ENCODE results near the gene APP.

The APP gene

DNA sequence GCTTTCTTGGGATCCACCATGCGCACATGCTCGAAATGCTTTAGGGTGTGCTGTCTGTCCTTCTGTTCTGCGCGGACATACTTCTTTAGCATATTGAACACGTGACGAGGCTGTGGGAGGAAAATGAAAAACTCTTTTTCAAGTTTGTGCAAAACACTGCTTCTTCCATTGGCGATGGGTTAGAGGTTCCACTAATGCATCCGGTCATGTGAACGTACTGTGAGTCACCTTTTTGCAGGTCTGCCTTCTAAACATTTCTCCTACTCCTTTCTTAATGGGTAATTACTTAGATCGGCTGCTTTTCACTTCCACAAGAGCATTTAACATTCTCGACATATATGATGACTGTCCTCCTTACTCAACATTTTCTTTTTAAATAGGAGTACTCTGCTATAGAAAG lies 214.9 kb downstream of the APP start:
- no peaks in the 10 kb centered on the region for H3K27me3 ChIP-seq (ENCODE audit: insufficient read depth, low read length, poor library complexity, severe bottlenecking)
- no peaks in the 10 kb centered on the region for H3F3A ChIP-seq (ENCODE audit: low read depth)
- H4K20me1 ChIP-seq (ENCODE audit: insufficient read depth, low read length, poor library complexity, severe bottlenecking), result no peaks in the 10 kb centered on the region
- H3K4me1 ChIP-seq (ENCODE audit: insufficient read depth, low read length, poor library complexity, severe bottlenecking), result no peaks in the 10 kb centered on the region
- TF ChIP-seq CTCF (conservative IDR thresholded peaks at IDR 0.05; ENCODE audit: low read length) (no peak), EZH2phosphoT487 (IDR thresholded peaks at IDR 0.05; ENCODE audit: borderline replicate concordance) (no peak)
- H3K9me2 ChIP-seq (replicated peaks; ENCODE audit: low read depth, low read length), result no peaks in the 10 kb centered on the region
- H3K9ac ChIP-seq (ENCODE audit: low read depth, low read length, poor library complexity, severe bottlenecking), result no peak overlapping the region
- no peaks in the 10 kb centered on the region for H3K36me3 ChIP-seq (ENCODE audit: insufficient read depth, low read length)
- no peak overlapping the region for H3K4me3 ChIP-seq (ENCODE audit: low read length, poor library complexity, severe bottlenecking)
- H3K4me2 ChIP-seq (ENCODE audit: low read depth, low read length, poor library complexity, severe bottlenecking), result no peak overlapping the region
- no peaks in the 10 kb centered on the region for H3K9me3 ChIP-seq (ENCODE audit: insufficient read depth, low read depth, low read length)
- no peaks in the 10 kb centered on the region for H3K79me2 ChIP-seq (ENCODE audit: insufficient read depth, low read length)
- H2AFZ ChIP-seq (ENCODE audit: low read length), result no peak overlapping the region

DNA sequence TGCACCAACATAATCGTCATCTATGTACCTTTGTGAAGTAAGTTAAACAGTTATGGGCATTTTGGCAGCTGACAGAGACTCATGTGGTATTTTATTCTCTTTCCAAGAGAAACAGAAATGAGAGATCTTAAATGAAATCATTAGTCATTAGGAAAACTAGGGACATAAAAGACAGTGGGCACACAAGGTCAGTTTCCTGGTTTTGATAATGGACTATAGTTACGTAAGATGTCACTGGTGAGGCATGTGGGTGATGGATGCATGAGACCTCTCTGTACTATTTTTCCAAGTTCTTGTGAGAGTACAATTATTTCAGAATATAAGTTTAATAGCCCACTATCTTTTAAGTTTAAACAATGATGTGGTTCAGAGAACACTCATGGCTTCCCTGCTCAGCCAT lies 216.9 kb downstream of the APP start:
- no peaks in the 10 kb centered on the region for H3K9me2 ChIP-seq (replicated peaks; ENCODE audit: low read depth, low read length)
- H4K20me1 ChIP-seq (ENCODE audit: insufficient read depth, low read length, poor library complexity, severe bottlenecking), result no peaks in the 10 kb centered on the region
- H3K9ac ChIP-seq (ENCODE audit: low read depth, low read length, poor library complexity, severe bottlenecking), result no peak overlapping the region
- no peaks in the 10 kb centered on the region for H3K36me3 ChIP-seq (ENCODE audit: insufficient read depth, low read length)
- H3K79me2 ChIP-seq (ENCODE audit: insufficient read depth, low read length), result no peaks in the 10 kb centered on the region
- H3K4me3 ChIP-seq (ENCODE audit: low read length, poor library complexity, severe bottlenecking), result no peak overlapping the region
- TF ChIP-seq CTCF (conservative IDR thresholded peaks at IDR 0.05; ENCODE audit: low read length) (no peak), EZH2phosphoT487 (IDR thresholded peaks at IDR 0.05; ENCODE audit: borderline replicate concordance) (no peak)
- H3F3A ChIP-seq (ENCODE audit: low read depth), result no peaks in the 10 kb centered on the region
- H3K9me3 ChIP-seq (ENCODE audit: insufficient read depth, low read depth, low read length), result no peaks in the 10 kb centered on the region
- H2AFZ ChIP-seq (ENCODE audit: low read length), result no peak overlapping the region
- no peaks in the 10 kb centered on the region for H3K27me3 ChIP-seq (ENCODE audit: insufficient read depth, low read length, poor library complexity, severe bottlenecking)
- H3K4me2 ChIP-seq (ENCODE audit: low read depth, low read length, poor library complexity, severe bottlenecking), result no peak overlapping the region
- H3K4me1 ChIP-seq (ENCODE audit: insufficient read depth, low read length, poor library complexity, severe bottlenecking), result no peaks in the 10 kb centered on the region

GRCh38 chr21:25953196-25953595 lies 217.4 kb downstream of the APP start:
- Histone ChIP-seq H3K27me3 (ENCODE audit: insufficient read depth, low read length, poor library complexity, severe bottlenecking) (no peaks in the 10 kb centered on the region), H3K4me2 (ENCODE audit: low read depth, low read length, poor library complexity, severe bottlenecking) (no peak overlapping the region), H3K79me2 (ENCODE audit: insufficient read depth, low read length) (no peaks in the 10 kb centered on the region), H3K36me3 (ENCODE audit: insufficient read depth, low read length) (no peaks in the 10 kb centered on the region), H3K9me2 (replicated peaks; ENCODE audit: low read depth, low read length) (no peaks in the 10 kb centered on the region), H4K20me1 (ENCODE audit: insufficient read depth, low read length, poor library complexity, severe bottlenecking) (no peaks in the 10 kb centered on the region), H3K4me1 (ENCODE audit: insufficient read depth, low read length, poor library complexity, severe bottlenecking) (no peaks in the 10 kb centered on the region), H3K9me3 (ENCODE audit: insufficient read depth, low read depth, low read length) (no peaks in the 10 kb centered on the region), H3F3A (ENCODE audit: low read depth) (no peaks in the 10 kb centered on the region), H2AFZ (ENCODE audit: low read length) (no peak overlapping the region), H3K4me3 (ENCODE audit: low read length, poor library complexity, severe bottlenecking) (no peak overlapping the region), H3K9ac (ENCODE audit: low read depth, low read length, poor library complexity, severe bottlenecking) (no peak overlapping the region)
- TF ChIP-seq EZH2phosphoT487 (IDR thresholded peaks at IDR 0.05; ENCODE audit: borderline replicate concordance) (no peak), CTCF (conservative IDR thresholded peaks at IDR 0.05; ENCODE audit: low read length) (no peak)

All from Loucy (cell line).